ENCODE data around the gene MCL1.

MCL1 gene

GRCh38 chr1:150555198-150555970 is 24.0 kb downstream of the MCL1 start:
- no peak for DNase-seq

DNA sequence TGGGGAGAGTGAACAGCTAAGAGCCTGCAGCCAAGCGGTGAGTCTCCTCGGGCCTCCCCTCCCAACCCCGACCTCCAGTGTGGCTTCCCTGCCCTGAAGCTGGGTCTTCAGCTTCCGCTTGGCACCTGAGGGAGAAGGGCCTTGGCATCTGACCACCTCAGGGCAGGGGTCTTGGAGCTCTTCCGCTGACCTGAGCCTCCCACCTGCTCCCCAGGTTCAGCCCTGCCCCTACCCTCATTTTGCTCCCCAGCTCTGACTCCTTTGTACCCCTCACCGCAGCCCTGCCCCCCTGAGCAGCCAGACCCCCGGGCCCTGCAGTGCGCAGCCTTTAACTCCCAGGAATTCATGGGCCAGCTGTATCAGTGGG is 25.3 kb downstream of the MCL1 start:
- DNase-seq, result no peak

- DNase-seq, result no peak
Measured at GRCh38 chr1:150553392-150554085, 25.9 kb downstream of the MCL1 start.

DNA sequence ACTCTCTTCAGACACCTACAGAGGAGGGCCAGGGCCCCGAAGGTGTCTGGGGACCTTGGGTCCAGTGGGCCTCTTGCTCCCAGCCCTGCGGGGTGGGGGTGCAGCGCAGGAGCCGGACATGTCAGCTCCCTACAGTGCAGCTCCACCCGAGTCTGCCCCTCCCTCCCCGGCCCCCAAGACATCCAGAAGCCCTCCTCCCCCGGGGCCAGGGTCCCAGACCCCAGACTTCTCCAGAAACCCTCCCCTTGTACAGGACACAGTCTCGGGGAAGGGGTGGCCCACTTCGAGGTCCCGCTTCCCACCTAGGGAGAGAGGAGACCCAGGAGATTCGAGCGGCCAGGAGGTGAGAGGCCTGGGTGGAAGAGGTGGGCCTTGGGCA is 26.5 kb downstream of the MCL1 start:
- DNase-seq, result no peak

DNA sequence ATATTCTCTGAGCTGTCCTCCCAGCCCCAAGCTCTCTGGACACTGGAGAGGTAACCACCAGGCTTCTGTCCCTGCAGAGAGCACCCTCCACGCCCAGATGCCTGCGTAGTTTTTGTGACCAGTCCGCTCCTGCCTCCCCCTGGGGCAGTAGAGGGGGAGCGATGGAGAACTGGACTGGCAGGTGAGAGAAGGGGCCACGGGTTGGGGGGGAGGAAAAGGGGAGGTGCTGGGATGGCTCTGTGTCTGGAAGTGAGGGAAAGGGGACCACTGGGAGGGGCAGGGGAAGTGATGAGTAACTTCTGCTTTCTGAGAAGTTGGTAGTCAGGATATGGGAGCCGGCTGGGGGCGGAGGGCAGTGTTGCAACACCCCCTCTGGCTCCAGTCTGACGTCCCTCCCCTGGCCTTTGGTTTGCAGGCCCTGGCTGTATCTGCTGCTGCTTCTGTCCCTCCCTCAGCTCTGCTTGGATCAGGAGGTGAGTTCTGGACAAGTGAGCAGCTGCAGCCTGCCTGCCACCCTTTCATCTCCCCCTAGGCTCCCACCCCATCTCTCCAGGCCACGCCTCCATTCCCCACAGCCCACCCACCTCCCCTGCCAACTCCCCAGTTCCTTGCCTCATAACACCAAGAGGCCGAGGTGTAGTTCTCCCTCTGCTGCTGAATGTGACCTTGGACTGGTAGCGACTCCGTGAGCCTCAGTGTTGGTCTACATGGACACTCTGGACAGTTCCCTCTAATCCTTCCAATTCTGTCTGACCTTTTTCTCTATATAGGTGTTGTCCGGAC is 27.1 kb downstream of the MCL1 start:
- no peak for DNase-seq

DNA sequence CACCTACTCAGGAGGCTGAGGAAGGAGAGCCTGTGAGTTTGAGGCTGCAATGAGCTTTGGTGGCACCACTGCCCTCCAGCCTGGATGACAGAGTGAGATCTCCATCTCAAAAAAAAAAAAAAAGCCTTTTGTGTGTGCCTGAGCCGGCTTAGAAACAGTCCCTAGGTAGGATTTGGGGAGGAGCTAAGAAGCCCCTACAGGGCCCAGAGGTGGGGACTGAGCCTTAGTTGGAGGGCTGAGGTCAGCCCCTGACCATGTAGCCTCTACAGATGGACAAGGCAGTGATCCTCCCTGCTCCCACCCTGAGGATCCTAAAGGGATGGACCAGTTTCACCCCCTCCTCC is 27.7 kb downstream of the MCL1 start:
- no peak for DNase-seq

DNA sequence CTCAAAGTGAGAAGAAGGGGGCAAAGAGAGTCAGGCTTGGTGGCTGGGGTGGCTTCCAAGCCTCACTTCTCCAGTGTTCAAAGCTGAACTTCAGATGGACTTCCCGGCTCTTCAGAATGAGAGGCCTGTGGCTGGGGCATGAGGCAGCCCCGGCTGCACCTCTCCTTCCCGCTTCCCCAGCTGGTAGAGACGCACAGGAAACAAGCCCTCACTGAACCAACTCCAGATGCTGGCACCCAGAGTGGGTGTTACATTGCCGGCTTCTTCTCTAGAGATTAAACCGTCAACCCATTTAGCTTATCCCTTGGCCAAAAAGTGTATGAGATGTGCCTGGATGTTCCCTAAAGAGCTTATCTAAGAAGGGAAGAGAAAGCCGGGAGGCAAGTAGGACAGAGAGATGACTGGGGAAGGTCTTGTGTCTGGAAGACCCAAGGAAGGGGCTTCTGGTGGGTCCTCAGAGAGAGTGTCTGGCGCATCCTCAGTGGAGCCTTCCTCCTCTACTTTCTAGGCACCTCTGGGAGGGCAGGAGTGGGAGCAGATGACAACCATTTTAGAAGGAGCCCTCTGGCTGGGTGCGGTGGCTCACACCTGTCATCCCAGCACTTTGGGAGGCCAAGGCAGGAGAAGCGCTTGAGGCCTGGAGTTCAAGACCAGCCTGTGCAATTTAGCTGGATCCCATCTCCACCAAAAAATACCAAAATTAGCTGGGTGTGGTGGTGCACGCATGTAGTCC is 28.2 kb downstream of the MCL1 start:
- no peak for DNase-seq

GRCh38 chr1:150550222-150551050 is 29.0 kb downstream of the MCL1 start:
- no peak for DNase-seq

DNA sequence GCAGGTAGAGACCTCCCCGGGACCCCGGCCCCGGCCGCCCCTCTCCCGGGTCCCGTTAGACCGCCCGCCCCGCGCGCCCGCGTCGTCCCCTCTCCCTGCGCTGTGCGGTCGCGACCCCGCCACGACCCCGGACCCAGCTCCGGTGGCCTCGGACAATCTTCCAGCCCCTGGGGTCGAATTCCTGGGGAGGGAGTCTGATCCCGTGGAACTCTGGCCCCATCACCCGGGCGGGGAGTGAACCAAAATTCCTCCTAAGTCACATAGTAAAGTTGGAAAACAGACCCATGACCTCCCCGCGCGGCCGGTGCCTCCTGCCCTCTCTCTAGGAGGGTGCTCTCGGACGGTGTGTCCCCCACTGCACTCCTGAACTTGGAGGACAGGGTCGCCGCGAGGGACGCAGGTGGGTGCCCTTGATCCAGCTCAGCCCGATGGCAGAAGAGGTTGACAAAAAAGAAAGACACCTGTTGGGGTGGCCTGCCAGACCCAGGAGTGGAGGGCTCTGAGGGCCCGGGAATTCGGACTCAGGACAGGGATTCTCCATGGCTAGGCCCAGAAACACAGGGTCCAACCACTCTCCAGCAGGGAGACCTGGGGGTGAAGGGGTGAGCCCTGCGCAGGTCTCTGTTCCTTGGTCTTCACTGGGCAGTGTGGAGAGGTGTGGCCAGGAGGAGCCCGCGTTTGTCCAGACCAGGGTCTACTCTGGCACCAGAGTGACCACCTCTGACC is 29.8 kb downstream of the MCL1 start:
- DNase-seq, result no peak

- DNase-seq, result peak; percentile 62 to 64
Measured at GRCh38 chr1:150548632-150549495, 30.5 kb downstream of the MCL1 start, which contains the start of gene ADAMTSL4. TSS of gene ADAMTSL4 (plus strand) at chr1:150549408. CDS start at chr1:150552289, 2,881 bp downstream.

DNA sequence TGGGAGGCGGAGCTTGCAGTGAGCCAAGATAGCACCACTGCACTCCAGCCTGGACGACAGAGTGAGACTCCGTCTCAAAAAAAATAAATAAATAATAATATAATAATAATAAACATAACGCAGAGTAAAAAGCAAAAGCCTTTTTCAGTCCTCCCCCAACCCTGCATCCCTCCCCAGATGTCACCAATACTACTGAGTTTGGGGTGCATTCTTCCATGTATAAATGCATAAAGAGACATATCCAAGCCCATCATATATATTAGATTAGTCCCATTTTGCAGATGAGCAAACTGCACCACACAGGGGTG is 31.1 kb downstream of the MCL1 start:
- no peak for DNase-seq

DNA sequence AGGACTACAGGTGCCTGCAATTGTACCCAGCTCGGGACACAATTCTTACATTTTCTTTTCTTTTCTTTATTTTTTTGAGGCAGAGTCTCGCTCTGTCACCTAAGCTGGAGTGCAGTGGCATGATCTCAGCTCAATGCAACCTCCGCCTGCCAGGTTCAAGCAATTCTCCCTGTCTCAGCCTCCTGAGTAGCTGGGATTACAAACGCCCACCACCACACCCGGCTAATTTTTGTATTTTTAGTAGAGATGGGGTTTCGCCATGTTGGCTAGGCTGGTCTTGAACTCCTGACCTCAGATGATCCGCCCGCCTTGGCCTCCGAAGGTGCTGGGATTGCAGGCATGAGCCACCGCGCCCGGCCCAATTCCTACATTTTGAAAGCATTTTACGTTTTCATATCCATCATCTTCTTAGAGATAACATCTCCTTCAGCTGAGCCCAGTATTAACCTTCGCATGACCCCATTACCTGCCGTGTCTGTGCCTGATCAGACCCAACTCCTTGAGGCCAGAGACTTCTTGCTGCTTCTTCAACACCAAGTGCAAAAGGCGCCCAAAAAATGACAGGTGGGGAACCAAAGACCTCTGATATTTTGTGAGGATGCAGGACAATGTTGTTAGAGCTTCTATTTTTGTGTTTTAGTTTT is 33.0 kb downstream of the MCL1 start:
- no peak for DNase-seq

GRCh38 chr1:150545486-150546032 is 33.9 kb downstream of the MCL1 start:
- DNase-seq, result no peak

- peak; percentile 31 to 62 for DNase-seq
Measured at GRCh38 chr1:150544204-150544603, 35.2 kb downstream of the MCL1 start.

GRCh38 chr1:150543500-150544143 is 35.8 kb downstream of the MCL1 start:
- DNase-seq, result peak; percentile 94 to 96

GRCh38 chr1:150537732-150538684 is 41.4 kb downstream of the MCL1 start:
- DNase-seq, result no peak

DNA sequence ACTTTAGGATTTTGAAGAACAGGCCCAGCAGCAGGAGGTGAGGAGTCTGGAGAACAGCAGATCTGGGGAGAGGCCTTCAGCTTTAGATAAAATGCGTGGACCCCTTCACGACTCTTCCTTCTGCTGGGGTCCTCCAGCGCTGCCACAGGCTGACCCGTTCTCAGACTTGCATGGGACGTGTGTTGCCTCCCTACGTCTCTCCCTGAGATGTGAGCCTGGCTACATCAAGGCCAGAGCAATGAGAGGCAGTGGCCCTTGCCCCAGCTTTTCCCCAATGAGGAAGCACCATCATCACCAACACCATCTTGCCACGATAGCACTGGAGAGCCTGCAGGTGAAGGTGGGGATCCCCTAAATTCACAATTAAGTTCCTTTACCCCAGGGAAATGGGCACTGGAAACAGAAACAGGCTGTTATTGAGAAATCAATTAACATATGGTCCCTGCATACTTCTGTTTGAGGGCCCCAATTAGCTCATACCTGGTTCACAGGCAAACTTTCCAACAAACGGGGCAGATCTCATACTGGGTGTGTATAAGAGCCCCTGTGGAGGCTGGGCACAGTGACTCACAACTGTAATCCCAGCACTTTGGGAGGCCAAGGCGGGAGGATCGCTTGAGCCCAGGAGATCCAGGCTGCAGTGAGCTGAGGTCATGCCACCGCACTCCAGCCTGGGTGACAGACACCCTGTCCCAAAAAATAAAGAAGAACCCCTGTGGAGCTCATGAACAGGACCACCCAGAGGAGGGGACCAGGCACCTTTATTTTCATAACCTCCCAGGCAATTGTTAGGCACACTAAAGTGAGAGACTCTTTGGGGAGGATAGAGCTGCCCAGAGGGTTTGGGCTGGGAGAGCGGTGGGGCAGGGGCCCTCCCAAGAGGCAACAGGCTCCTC is 42.3 kb downstream of the MCL1 start:
- no peak for DNase-seq

Measured in SHP77 (cell line).